Left renal cortex interstitium (tissue), 4 donors: ENCODE measurements around the gene NANOS3. TPM values are rescaled to one million over a fixed set of nuclear protein-coding genes. Genes with fewer than 3 reads are reported as not detected.
"Not testable (repeated sequence)": the region's sequence is repeated elsewhere in the genome, so short reads cannot be mapped to it uniquely, and the experiment has no call there.

Source experiments
- DNase-seq, 4 donors: peaks; one replicate each; pipeline ENCODE4 v3.0.0-alpha.2; 2013; ENCODE audit warnings: low read depth in 4 of 4, low spot score in 2 of 4, missing footprints in 1 of 4
- polyA plus RNA-seq, 4 donors: library from polyadenylated mRNA; unstranded; fragments of 120-200 nt; gene quantifications; one replicate each; pipeline ENCODE4 v1.2.1, GENCODE V29; 2013; ENCODE audit not compliant: insufficient read length in 4 of 4

NANOS3 gene
- polyA plus RNA-seq, 4 donors: 1.1 to 2.8 (median 1.6) TPM

GRCh38 chr19:13842291-13843103 lies 34.4 kb upstream of the NANOS3 start:
- DNase-seq: no peak

GRCh38 chr19:13843104-13843921 lies 33.6 kb upstream of the NANOS3 start:
- no peak for DNase-seq

GRCh38 chr19:13844130-13844631 lies 32.8 kb upstream of the NANOS3 start:
- no peak for DNase-seq

- peak; percentile 86 to 92 (median 88) for DNase-seq
Observed at GRCh38 chr19:13846557-13847406, 30.2 kb upstream of the NANOS3 start.

GRCh38 chr19:13847407-13848339 lies 29.3 kb upstream of the NANOS3 start:
- peak in 2 of 4 donors; percentile 85 to 86 for DNase-seq

GRCh38 chr19:13848340-13848677 lies 28.6 kb upstream of the NANOS3 start:
- no peak for DNase-seq

GRCh38 chr19:13848798-13849676 lies 27.9 kb upstream of the NANOS3 start:
- DNase-seq: no peak

GRCh38 chr19:13849991-13850909 lies 26.7 kb upstream of the NANOS3 start:
- DNase-seq: no peak

- no peak for DNase-seq
Observed at GRCh38 chr19:13850910-13851733, 25.8 kb upstream of the NANOS3 start.

- DNase-seq: not testable (repeated sequence)
Observed at GRCh38 chr19:13851734-13852114, 25.2 kb upstream of the NANOS3 start.

GRCh38 chr19:13852171-13852707 lies 24.7 kb upstream of the NANOS3 start:
- not testable (repeated sequence) for DNase-seq

GRCh38 chr19:13856497-13856896 lies 20.4 kb upstream of the NANOS3 start:
- DNase-seq: no peak

GRCh38 chr19:13859361-13859880 lies 17.5 kb upstream of the NANOS3 start:
- no peak for DNase-seq

- no peak for DNase-seq
Observed at GRCh38 chr19:13860679-13861391, 16.1 kb upstream of the NANOS3 start.

- no peak for DNase-seq
Observed at GRCh38 chr19:13861392-13861713, 15.6 kb upstream of the NANOS3 start.
